GM12892 (cell line): ENCODE results near the gene COL17A1.

Source experiments
- DNase-seq: peaks from one replicate; pipeline ENCODE4 v3.0.0; 2011; ENCODE audit not compliant: insufficient read length
- FAIRE-seq: peaks from 2 replicates; lab custom pipeline; 2011; peaks lifted over from hg19 to GRCh38; lab: Jason Lieb, UNC
- POLR2A ChIP-seq: IDR thresholded peaks from 2 replicates; pipeline ENCODE4 v1.6.1; 2011; ENCODE audit warnings: low read depth, low read length, control low read depth
- POLR2AphosphoS5 ChIP-seq: IDR thresholded peaks from 2 replicates; pipeline ENCODE4 v1.6.1; 2011; ENCODE audit warnings: low read depth, low read length, control low read depth
- TAF1 ChIP-seq: IDR thresholded peaks from 2 replicates; pipeline ENCODE4 v1.6.1; 2011; ENCODE audit warnings: low read depth, mild to moderate bottlenecking, control low read depth, low read length, borderline replicate concordance

Gene COL17A1

GRCh38 chr10:103990531-103990930 is 95.1 kb downstream of the COL17A1 start:
- no peak for DNase-seq
- no peak for TF ChIP-seq POLR2AphosphoS5
- TF ChIP-seq TAF1: no peak
- no peak for TF ChIP-seq POLR2A
- no peak for FAIRE-seq

DNA sequence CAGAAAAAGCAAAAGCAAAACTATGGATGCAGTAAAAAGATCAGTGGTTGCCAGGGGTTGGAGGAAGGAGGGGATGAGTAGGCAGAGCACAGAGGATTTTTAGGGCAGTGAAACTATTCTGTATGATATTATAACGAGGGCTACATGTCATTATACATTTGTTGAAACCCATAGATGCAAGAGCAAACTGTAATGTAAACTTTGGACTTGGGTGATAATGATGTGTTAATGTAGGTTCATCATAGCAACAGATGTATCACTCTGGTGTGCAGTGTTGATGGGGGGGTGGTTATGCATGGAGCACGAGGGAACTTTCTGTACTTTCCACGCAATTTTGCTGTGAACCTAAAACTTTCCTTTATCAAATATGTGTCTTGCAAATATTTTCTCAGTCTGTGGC is 95.6 kb downstream of the COL17A1 start:
- TF ChIP-seq POLR2A (no peak), TAF1 (no peak), POLR2AphosphoS5 (no peak)
- DNase-seq: no peak
- FAIRE-seq: peak; percentile 94

- DNase-seq (no peak), FAIRE-seq (peak; percentile 86)
- TF ChIP-seq POLR2AphosphoS5 (no peak), POLR2A (no peak), TAF1 (no peak)
These were observed 99.3 kb downstream of the COL17A1 start for GRCh38 chr10:103986360-103986759.

GRCh38 chr10:103985726-103986125 is 100.0 kb downstream of the COL17A1 start:
- no peak for FAIRE-seq
- DNase-seq: no peak
- TF ChIP-seq POLR2A: no peak
- TF ChIP-seq POLR2AphosphoS5: no peak
- no peak for TF ChIP-seq TAF1

DNA sequence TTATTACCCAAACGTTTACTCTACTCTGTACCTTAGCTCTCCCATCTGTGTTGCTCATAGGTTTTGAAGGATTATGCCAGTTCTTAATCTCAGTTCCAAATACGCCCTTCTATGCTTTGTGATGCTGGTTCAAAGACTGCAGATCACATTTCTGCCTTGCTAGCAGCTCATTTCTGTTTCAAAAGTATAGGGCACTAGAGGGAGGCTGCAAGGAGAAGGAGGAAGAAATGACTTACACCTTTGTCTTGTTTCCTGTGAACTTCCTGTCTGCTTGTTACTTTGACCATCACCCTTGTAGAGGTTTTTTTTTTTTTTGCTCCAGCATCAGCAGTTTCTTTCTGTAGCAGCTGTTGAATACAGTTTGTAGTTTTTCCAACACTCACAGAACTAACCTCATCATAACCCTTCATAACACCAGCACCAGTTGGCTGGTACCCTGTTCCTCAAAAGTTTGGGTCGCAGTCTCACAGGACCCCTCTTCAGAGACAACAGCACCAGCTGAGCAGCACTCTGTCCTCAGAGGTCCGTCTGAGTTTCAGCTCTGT is 102.2 kb downstream of the COL17A1 start:
- TF ChIP-seq POLR2A: no peak
- TF ChIP-seq POLR2AphosphoS5: no peak
- no peak for TF ChIP-seq TAF1
- DNase-seq (no peak), FAIRE-seq (peak; percentile 92)

DNA sequence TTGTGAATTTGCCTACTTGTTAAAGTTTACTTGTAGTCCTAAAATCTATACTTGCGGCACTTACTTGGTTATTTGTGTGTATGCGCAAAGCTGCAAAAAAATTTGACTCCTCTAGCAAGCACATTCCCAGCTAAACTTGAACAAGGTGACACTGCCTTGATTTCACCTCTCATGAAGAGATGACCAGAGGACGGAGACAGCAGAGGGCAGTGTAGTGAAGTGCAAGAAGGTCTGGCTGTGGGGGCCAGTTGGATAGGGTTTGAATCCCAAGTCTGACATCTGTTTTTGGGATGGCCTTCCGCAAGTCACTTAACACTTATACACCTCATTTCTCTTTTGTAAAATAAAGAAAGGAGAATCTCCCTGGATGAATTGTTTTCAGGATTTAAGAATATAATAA is 103.0 kb downstream of the COL17A1 start:
- no peak for TF ChIP-seq POLR2A
- TF ChIP-seq TAF1: no peak
- TF ChIP-seq POLR2AphosphoS5: no peak
- FAIRE-seq: no peak
- DNase-seq: no peak
